ENCODE measurements around the gene RIN3.

DNA sequence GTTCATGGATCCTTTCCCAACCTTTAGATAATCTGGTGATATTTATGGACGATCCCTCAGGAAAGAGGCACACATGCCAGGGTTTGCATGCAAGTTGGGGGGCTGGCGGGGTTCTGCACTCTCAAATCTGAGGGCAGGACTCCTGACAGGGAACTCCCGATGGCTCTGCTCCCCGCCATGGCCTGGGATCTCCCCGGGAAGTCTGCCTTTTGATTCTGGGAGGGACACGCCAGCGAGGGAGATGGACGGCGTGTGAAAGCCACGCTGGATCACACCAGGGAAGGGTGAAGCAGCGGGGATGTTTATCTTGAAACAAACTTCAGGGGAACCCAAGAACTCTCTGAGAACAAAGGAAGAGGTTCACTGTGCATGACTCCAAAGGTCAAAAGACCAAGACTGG lies 191.2 kb downstream of the RIN3 start:
- TF ChIP-seq, protein P1, sequence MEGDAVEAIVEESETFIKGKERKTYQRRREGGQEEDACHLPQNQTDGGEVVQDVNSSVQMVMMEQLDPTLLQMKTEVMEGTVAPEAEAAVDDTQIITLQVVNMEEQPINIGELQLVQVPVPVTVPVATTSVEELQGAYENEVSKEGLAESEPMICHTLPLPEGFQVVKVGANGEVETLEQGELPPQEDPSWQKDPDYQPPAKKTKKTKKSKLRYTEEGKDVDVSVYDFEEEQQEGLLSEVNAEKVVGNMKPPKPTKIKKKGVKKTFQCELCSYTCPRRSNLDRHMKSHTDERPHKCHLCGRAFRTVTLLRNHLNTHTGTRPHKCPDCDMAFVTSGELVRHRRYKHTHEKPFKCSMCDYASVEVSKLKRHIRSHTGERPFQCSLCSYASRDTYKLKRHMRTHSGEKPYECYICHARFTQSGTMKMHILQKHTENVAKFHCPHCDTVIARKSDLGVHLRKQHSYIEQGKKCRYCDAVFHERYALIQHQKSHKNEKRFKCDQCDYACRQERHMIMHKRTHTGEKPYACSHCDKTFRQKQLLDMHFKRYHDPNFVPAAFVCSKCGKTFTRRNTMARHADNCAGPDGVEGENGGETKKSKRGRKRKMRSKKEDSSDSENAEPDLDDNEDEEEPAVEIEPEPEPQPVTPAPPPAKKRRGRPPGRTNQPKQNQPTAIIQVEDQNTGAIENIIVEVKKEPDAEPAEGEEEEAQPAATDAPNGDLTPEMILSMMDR (IDR thresholded peaks at IDR 0.05; ENCODE audit: low read depth, low read length), result no peak
- TF ChIP-seq POLR2A (IDR thresholded peaks at IDR 0.05; ENCODE audit: extremely low read depth, insufficient read length) (no peak), MYC (IDR thresholded peaks at IDR 0.05; ENCODE audit: low read depth, low read length) (no peak)
- TF ChIP-seq, protein P2, sequence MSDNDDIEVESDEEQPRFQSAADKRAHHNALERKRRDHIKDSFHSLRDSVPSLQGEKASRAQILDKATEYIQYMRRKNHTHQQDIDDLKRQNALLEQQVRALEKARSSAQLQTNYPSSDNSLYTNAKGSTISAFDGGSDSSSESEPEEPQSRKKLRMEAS (IDR thresholded peaks at IDR 0.05; ENCODE audit: low read depth, low read length), result no peak

Measured in NB4 (cell line).